SK-N-MC (cell line): ENCODE results near the gene C12orf56.
"Not testable (repeated sequence)": the region's sequence is repeated elsewhere in the genome, so short reads cannot be mapped to it uniquely, and the experiment has no call there.

Experiments used
- DNase-seq: peaks from one replicate; pipeline ENCODE4 v3.0.0-alpha.2; 2011; ENCODE audit warnings: low read depth, low spot score
- H3K27ac ChIP-seq: fragments of 200-600 bp; sonication (generic); 2 replicates; pipeline ENCODE4 v1.5.1; 2016; ENCODE audit warnings: mixed run types
- H3K36me3 ChIP-seq: fragments of 200-600 bp; sonication (generic); 2 replicates; pipeline ENCODE4 v1.6.1; 2017; ENCODE audit warnings: antibody characterized with exemption, low read length, mixed read lengths; ENCODE audit not compliant: insufficient read depth
- H3K4me3 ChIP-seq: fragments of 200-600 bp; sonication (generic); 2 replicates; pipeline ENCODE4 v1.5.1; 2016
- H3K9ac ChIP-seq: fragments of 200-600 bp; sonication (generic); 2 replicates; pipeline ENCODE4 v1.8.0; 2017; ENCODE audit warnings: mixed run types, mixed read lengths; ENCODE audit not compliant: insufficient read length
- H3K9me3 ChIP-seq: fragments of 200-600 bp; sonication (generic); 2 replicates; pipeline ENCODE4 v1.6.1; 2017; ENCODE audit warnings: low read depth, mild to moderate bottlenecking, antibody characterized with exemption, low read length, moderate library complexity, mixed read lengths
- EZH2 ChIP-seq: fragments of 200-600 bp; sonication (generic); IDR thresholded peaks from one replicate; pipeline ENCODE4 v1.6.1; 2017; ENCODE audit warnings: antibody characterized with exemption
- FOXP2 ChIP-seq: optimal IDR thresholded peaks from 2 replicates; pipeline ENCODE3; 2011; ENCODE audit warnings: mild to moderate bottlenecking, moderate library complexity; ENCODE audit not compliant: insufficient read depth; ENCODE audit errors: extremely low read length, control extremely low read depth
- POLR2AphosphoS5 ChIP-seq: IDR thresholded peaks from 2 replicates; pipeline ENCODE4 v1.6.1; 2012; ENCODE audit warnings: mild to moderate bottlenecking, low read depth, low read length, borderline replicate concordance

The C12orf56 gene

GRCh38 chr12:64299628-64300027, 90.9 kb downstream of the C12orf56 start:
- H3K27ac ChIP-seq, result no peak overlapping the region
- H3K9ac ChIP-seq, result no peak overlapping the region
- no peaks in the 10 kb centered on the region for H3K36me3 ChIP-seq
- H3K4me3 ChIP-seq, result no peak overlapping the region
- no peak for DNase-seq
- no peak for TF ChIP-seq FOXP2
- no peak for TF ChIP-seq EZH2
- no peak for TF ChIP-seq POLR2AphosphoS5
- no peaks in the 10 kb centered on the region for H3K9me3 ChIP-seq

- no peaks in the 10 kb centered on the region for H3K36me3 ChIP-seq
- DNase-seq, result no peak
- no peak overlapping the region for H3K4me3 ChIP-seq
- no peaks in the 10 kb centered on the region for H3K9me3 ChIP-seq
- no peak overlapping the region for H3K27ac ChIP-seq
- H3K9ac ChIP-seq, result no peak overlapping the region
- no peak for TF ChIP-seq POLR2AphosphoS5
- TF ChIP-seq FOXP2, result no peak
- TF ChIP-seq EZH2, result no peak
These were observed 94.3 kb downstream of the C12orf56 start for GRCh38 chr12:64296301-64296700.

GRCh38 chr12:64293654-64294364, 96.7 kb downstream of the C12orf56 start:
- Histone ChIP-seq H3K4me3 (no peak overlapping the region), H3K9me3 (no peaks in the 10 kb centered on the region), H3K36me3 (no peaks in the 10 kb centered on the region), H3K9ac (no peak overlapping the region), H3K27ac (no peak overlapping the region)
- TF ChIP-seq POLR2AphosphoS5 (no peak), EZH2 (no peak), FOXP2 (no peak)
- no peak for DNase-seq

- H3K27ac ChIP-seq, H3K36me3 ChIP-seq, H3K4me3 ChIP-seq, DNase-seq, H3K9ac ChIP-seq, H3K9me3 ChIP-seq: not testable (repeated sequence)
These were observed 97.4 kb downstream of the C12orf56 start for GRCh38 chr12:64293174-64293573.

- Histone ChIP-seq H3K36me3 (no peaks in the 10 kb centered on the region), H3K9me3 (no peaks in the 10 kb centered on the region), H3K27ac (no peak overlapping the region), H3K9ac (no peak overlapping the region), H3K4me3 (no peak overlapping the region)
- no peak for TF ChIP-seq POLR2AphosphoS5
- TF ChIP-seq EZH2, result no peak
- no peak for TF ChIP-seq FOXP2
- no peak for DNase-seq
These were observed 104.0 kb downstream of the C12orf56 start for GRCh38 chr12:64286521-64286920.

GRCh38 chr12:64284256-64284655, 106.3 kb downstream of the C12orf56 start:
- no peak for TF ChIP-seq EZH2
- TF ChIP-seq FOXP2, result no peak
- no peak for TF ChIP-seq POLR2AphosphoS5
- no peak overlapping the region for H3K9ac ChIP-seq
- no peaks in the 10 kb centered on the region for H3K9me3 ChIP-seq
- H3K27ac ChIP-seq, result no peak overlapping the region
- DNase-seq, result no peak
- H3K4me3 ChIP-seq, result no peak overlapping the region
- no peaks in the 10 kb centered on the region for H3K36me3 ChIP-seq

- no peak overlapping the region for H3K27ac ChIP-seq
These were observed 112.1 kb downstream of the C12orf56 start for GRCh38 chr12:64278421-64278820.

GRCh38 chr12:64273527-64274403, 116.8 kb downstream of the C12orf56 start:
- TF ChIP-seq FOXP2, result no peak
- TF ChIP-seq EZH2, result no peak
- TF ChIP-seq POLR2AphosphoS5, result no peak
- no peak overlapping the region for H3K27ac ChIP-seq
- no peak overlapping the region for H3K4me3 ChIP-seq
- H3K36me3 ChIP-seq, result no peaks in the 10 kb centered on the region
- DNase-seq, result no peak
- H3K9me3 ChIP-seq, result no peaks in the 10 kb centered on the region
- no peak overlapping the region for H3K9ac ChIP-seq

More at GRCh38 chr12:64278421-64278820, 112.1 kb downstream of the C12orf56 start:
- H3K36me3 ChIP-seq, result no peaks in the 10 kb centered on the region
- DNase-seq, result no peak
- no peak overlapping the region for H3K4me3 ChIP-seq
- no peak overlapping the region for H3K9ac ChIP-seq
- H3K9me3 ChIP-seq, result no peaks in the 10 kb centered on the region
- TF ChIP-seq POLR2AphosphoS5 (no peak), EZH2 (no peak), FOXP2 (no peak)
